ENCODE measurements around the gene MAML2. TPM values are rescaled to one million over a fixed set of nuclear protein-coding genes. Genes with fewer than 3 reads are reported as not detected.

Gene MAML2
- total and polyA plus RNA-seq, 2 of the 13 experiments (the other 11 are each of a cell fraction or from before 2014, with no cell fraction given): 2.3 to 25.9 TPM

GRCh38 chr11:96309643-96310017 is 33.4 kb downstream of the MAML2 start:
- peaks cover 32% of the 10 kb centered on the region for H3K79me2 ChIP-seq (ENCODE audit: insufficient read depth, low read length)
- intact Hi-C loops (cut with micrococcal nuclease; ENCODE audit: unreplicated experiment) (no loop called here), in situ Hi-C loops (cut with HindIII; ENCODE audit: extremely low pct_ligation_motif_present, low pct_unique_long_range_greater_than_20kb) (no loop called here)
- H3K4me2 ChIP-seq (ENCODE audit: low read depth, low read length): no peak overlapping the region
- DNase-seq (ENCODE audit: low spot score) (no peak), ATAC-seq (no peak), FAIRE-seq (no peak)
- H3K9ac ChIP-seq (ENCODE audit: insufficient read depth, low read depth, low read length): no peak overlapping the region
- TF ChIP-seq RORA (CRISPR knock-in tag; IDR thresholded peaks at IDR 0.05) (no peak), TFAP4 (IDR thresholded peaks at IDR 0.05; ENCODE audit: borderline replicate concordance, low read depth) (no peak), ZFX (CRISPR knock-in tag; IDR thresholded peaks at IDR 0.05; ENCODE audit: low read depth) (no peak), AGO1 (IDR thresholded peaks at IDR 0.05; ENCODE audit: low read depth, low read length, poor library complexity, severe bottlenecking) (no peak), AFF4 (CRISPR knock-in tag; IDR thresholded peaks at IDR 0.05) (no peak), ONECUT2 (CRISPR knock-in tag; IDR thresholded peaks at IDR 0.05) (no peak), NCOA5 (CRISPR knock-in tag; IDR thresholded peaks at IDR 0.05) (no peak), MED8 (CRISPR knock-in tag; IDR thresholded peaks at IDR 0.05; ENCODE audit: insufficient replicate concordance) (no peak), ZBTB14 (CRISPR knock-in tag; IDR thresholded peaks at IDR 0.05) (no peak), ZNF232 (CRISPR knock-in tag; IDR thresholded peaks at IDR 0.05; ENCODE audit: borderline replicate concordance) (no peak), ZBTB38 (CRISPR knock-in tag; IDR thresholded peaks at IDR 0.05) (no peak), ZKSCAN8 (CRISPR knock-in tag; IDR thresholded peaks at IDR 0.05; ENCODE audit: borderline replicate concordance) (no peak), ZFP1 (CRISPR knock-in tag; IDR thresholded peaks at IDR 0.05) (no peak), U2AF1 (optimal IDR thresholded peaks at IDR 0.05; ENCODE audit: low read depth, low read length) (no peak), RXRB (CRISPR knock-in tag; IDR thresholded peaks at IDR 0.05; ENCODE audit: borderline replicate concordance) (no peak), RARG (CRISPR knock-in tag; IDR thresholded peaks at IDR 0.05; ENCODE audit: low read depth) (no peak)
- ChIA-PET CTCF (ENCODE audit: low intra/inter-chr PET ratio, low total read pairs) (no interaction called here), POLR2A (no interaction called here)
- peaks cover 0 to 8% of the 10 kb centered on the region in 2 experiments; a peak in 2 of 5 replicates for H3K36me3 ChIP-seq (replicated peaks in 1 of 2; ENCODE audit: control insufficient read depth in 1 of 2, insufficient read depth in 2 of 2, low read length in 2 of 2)
- no peaks in the 10 kb centered on the region for H3K9me3 ChIP-seq (ENCODE audit: low read length)
- no TSS peak for BruUV-seq (replicated peaks)
- no peaks in the 10 kb centered on the region for H3K27me3 ChIP-seq (ENCODE audit: control insufficient read depth in 1 of 2, insufficient read depth in 2 of 2, low read length in 2 of 2)
- H4K20me1 ChIP-seq (ENCODE audit: insufficient read depth, low read length): peaks cover 10% of the 10 kb centered on the region
- peaks cover 51% of the 10 kb centered on the region for H3K4me1 ChIP-seq (ENCODE audit: insufficient read depth, low read length)
- H3K27ac ChIP-seq (ENCODE audit: extremely low read length, insufficient read depth, low read length): no peak overlapping the region
- H3K4me3 ChIP-seq (replicated peaks in 1 of 3; ENCODE audit: insufficient read depth in 1 of 3, low read depth in 2 of 3, low read length in 3 of 3): no peak overlapping the region
- 76% methylated on average over 5 of the region's 5 CpGs for WGBS (ENCODE audit: low lambda C conversion rate)
- no peak overlapping the region for H2AFZ ChIP-seq (ENCODE audit: low read length)
